HG02610 (cell line): ENCODE data around the gene TBC1D5.
"Not testable (repeated sequence)": the region's sequence is repeated elsewhere in the genome, so short reads cannot be mapped to it uniquely, and the experiment has no call there.

Experiments
- ATAC-seq: cut with Tn5 transposase; IDR thresholded peaks from one replicate; pipeline ENCODE4 v1.9.1; 2021; ENCODE audit warnings: mild to moderate bottlenecking, moderate library complexity; ENCODE audit not compliant: unreplicated experiment

The TBC1D5 gene, protein sequence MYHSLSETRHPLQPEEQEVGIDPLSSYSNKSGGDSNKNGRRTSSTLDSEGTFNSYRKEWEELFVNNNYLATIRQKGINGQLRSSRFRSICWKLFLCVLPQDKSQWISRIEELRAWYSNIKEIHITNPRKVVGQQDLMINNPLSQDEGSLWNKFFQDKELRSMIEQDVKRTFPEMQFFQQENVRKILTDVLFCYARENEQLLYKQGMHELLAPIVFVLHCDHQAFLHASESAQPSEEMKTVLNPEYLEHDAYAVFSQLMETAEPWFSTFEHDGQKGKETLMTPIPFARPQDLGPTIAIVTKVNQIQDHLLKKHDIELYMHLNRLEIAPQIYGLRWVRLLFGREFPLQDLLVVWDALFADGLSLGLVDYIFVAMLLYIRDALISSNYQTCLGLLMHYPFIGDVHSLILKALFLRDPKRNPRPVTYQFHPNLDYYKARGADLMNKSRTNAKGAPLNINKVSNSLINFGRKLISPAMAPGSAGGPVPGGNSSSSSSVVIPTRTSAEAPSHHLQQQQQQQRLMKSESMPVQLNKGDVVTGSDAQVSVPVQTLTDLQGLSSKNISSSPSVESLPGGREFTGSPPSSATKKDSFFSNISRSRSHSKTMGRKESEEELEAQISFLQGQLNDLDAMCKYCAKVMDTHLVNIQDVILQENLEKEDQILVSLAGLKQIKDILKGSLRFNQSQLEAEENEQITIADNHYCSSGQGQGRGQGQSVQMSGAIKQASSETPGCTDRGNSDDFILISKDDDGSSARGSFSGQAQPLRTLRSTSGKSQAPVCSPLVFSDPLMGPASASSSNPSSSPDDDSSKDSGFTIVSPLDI

DNA sequence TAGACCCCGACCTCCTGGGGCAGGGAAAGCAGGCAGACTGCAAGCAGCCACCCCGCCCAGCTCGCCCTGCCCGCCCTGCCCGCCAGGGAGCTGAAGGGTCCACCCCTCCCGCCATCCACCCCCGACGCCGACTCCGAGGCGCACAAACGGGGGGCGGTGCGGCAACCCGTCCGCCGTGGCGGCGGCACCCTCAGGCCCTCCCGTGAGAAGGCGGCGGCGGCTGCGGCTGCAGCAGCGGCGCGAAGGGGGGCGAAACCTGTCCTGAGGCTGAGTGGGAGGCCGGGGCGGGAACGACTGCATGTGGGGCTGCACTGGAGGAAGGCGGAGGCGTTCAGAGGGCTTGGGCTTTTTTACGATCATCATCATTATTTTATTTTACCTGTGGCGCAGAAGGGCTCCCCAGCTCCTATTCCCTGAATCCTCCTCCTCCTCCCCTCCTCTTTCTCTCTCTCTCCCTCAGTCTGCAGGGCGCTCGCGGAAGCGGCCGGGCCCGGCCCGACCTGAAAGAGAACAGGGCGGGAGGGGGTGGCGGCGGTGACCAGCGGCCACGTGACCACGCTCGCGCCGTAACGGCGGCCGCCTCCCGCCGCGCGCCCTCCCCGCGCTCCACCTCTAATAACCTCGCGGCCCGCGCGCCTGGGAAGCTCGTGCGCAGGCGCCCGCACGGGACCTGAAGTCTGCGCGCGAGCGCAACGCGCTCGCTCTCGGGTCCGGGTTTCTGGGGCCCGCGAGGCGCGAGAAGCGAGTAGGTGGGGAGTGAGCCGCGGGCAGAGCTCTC, at the start of gene TBC1D5:
TSS of gene TBC1D5 (minus strand) at position 530 of the 778 bp plus-strand sequence. CDS start 234,061 bp downstream, outside the sequence.
- ATAC-seq = peak; percentile 81

DNA sequence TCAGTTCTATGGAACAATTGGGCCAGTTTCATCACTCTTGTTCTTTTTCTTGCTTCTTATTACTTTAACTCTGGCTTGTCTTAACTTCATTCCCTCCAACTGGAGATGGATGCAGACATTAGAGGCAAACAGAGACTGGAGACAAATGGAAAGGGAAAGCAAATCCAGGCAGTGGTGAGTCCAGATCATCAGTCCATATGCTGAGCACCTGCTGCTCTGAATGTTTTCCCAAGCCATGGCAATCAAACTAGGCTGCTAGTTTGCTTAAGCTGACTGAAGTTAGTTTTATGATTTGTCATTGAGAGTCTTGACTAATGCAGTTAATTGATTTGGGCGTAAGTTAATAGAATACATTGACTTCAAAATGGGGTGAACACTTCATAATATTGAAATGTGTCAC, 41.0 kb upstream of the TBC1D5 start:
- no peak for ATAC-seq

DNA sequence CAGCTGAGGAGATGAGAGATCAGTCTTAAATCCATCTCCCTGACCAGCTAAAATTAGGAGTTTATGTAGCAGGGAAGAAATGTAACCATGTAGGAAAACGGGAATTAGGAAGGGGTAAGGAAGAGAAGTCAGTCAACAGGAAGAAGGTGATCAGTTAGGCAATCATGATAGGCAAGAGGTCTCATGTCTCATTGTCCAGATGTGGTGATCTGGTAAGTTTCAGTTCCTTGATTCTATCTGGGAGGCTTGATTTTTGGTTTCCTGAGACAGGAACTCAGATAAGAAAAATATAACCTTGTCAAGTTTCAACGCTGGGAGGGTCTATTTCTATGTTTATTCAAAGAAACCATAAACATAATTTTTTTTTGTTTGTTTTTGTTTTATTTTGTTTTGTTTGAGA, 40.3 kb upstream of the TBC1D5 start:
- ATAC-seq = no peak

DNA sequence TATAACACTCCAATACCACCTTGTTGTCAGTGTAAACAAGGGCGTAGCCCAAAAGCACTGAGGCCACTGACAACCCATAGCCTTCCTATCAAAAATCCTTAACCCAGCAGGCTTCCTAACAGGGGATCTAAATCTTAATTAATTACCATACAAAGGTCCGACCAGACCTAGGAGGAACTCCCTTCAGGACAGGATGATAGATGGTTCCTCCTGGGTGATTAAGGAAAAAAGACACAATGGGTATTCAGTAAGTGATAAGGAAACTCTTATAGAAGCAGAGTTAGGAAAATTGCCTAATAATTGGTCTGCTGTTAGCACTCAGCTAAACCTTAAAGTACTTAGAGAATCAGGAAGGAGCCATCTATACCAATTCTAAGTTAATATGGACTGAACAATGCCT, 37.9 kb upstream of the TBC1D5 start:
- ATAC-seq = not testable (repeated sequence)

DNA sequence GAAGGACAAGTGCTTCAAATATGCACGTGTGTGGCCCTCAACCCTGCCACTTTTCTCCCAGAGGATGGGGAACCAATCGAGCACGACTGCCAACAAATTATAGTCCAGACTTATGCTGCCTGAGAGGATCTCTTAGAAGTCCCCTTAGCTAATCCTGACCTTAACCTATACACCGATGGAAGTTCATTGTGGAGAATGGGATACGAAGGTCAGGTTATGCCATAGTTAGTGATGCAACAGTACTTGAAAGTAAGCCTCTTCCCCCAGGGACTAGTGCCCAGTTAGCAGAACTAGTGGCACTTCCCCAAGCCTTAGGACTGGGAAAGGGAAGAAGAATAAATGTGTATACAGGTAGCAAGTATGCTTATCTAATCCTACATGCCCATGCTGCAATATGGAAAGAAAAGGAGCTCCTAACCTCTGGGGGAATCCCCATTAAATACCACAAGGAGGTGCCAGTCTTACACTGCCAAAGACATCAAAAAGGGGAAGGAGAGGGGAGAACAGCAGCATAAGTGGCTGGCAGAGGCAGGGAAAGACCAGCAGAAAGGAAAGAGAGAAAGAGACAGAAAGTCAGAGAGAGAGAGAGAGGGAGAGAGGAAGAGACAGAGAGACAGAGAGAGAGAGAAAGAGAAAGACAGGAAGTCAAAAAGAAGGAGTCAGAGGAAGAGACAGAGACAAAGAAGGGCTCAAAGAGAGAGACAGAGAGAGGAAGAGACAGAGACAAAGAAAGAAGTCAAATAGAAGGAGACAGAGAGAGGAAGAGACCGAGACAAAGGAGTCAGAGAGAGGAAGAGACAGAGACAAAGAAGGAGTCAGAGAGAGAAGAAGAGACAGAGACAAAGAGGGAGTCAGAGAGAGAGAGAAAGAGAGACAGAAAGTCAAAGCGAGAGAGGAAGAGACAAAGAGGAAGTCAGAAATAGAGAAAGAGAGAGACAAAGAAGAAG, 37.1 kb upstream of the TBC1D5 start:
- not testable (repeated sequence) for ATAC-seq

DNA sequence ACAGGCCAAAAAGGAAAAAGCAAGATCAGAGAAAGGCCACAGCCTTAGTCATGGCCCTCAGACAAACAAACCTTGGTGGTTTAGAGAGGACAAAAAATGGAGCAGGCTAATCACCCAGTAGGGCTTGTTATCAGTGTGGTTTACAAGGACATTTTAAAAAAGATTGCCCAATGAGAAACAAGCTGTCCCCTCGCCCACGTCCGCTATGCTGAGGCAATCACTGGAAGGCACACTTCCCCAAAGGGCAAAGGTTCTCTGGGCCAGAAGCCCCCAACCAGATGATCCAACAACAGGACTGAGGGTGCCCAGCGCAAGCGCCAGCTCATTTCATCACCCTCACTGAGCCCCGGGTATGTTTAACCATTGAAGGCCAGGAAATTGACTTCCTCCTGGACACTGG, 34.9 kb upstream of the TBC1D5 start:
- not testable (repeated sequence) for ATAC-seq

DNA sequence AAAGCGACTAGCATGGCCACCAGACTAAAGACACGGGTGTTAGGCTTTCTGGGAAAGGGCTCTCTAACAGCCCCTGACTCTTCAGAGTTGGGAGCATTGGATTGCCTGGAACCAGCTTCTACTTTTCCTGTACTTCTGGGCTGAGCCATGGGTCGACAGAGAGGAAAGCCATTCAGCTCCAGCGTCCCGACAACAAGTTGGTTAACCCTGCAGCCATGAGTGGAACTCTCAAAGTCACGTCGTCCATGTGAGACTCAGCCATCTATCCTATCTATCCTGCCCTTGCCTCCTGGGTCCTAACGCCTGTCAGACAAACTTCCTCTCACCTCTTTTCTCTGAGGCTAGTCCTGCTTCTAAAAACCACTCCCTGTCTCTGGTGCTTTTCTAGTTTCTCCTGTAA, 32.6 kb upstream of the TBC1D5 start:
- ATAC-seq = no peak

DNA sequence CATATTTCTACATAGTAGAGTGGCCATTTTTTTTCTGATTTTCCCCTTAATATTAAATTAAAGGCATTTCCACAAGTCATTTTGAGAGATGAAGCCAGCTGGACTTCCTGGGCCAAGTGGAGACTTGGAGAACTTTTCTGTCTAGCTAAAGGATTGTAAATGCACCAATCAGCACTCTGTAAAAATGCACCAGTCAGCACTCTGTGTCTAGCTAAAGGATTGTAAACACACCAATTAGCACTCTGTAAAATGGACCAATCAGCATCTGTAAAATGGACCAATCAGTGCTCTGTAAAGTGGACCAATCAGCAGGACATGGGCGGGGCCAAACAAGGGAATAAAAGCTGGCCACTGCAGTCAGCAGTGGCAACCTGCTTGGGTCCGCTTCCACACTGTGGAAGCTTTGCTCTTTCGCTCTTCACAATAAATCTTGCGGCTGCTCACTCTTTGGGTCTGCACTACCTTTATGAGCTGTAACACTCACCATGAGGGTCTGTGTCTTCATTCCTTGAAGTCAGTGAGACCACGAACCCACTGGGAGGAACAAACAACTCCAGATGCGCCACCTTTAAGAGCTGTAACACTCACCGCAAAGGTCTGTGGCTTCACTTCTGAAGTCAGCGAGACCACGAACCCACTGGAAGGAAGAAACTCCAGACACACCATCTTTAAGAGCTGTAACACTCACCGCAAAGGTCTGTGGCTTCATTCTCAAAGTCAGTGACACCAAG, 31.9 kb upstream of the TBC1D5 start:
- ATAC-seq = not testable (repeated sequence)

DNA sequence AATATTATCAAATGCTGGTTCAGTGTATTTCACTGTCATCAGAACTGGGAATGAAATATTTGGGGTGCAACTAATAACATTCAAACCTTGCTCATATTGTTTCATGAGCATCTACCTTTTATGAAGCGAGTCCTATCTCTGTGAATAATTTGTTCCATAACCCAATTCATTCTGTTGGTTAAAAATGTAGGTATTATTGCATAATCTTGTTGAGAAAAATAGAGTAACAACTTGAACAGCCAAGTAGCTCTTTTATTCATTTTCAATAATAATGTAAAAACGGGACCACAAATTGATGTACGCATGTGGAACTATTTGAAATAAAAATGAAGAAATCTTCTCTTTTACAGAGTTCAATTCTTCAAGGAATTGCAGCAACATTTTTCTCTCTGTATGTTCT, 30.1 kb upstream of the TBC1D5 start:
- no peak for ATAC-seq

DNA sequence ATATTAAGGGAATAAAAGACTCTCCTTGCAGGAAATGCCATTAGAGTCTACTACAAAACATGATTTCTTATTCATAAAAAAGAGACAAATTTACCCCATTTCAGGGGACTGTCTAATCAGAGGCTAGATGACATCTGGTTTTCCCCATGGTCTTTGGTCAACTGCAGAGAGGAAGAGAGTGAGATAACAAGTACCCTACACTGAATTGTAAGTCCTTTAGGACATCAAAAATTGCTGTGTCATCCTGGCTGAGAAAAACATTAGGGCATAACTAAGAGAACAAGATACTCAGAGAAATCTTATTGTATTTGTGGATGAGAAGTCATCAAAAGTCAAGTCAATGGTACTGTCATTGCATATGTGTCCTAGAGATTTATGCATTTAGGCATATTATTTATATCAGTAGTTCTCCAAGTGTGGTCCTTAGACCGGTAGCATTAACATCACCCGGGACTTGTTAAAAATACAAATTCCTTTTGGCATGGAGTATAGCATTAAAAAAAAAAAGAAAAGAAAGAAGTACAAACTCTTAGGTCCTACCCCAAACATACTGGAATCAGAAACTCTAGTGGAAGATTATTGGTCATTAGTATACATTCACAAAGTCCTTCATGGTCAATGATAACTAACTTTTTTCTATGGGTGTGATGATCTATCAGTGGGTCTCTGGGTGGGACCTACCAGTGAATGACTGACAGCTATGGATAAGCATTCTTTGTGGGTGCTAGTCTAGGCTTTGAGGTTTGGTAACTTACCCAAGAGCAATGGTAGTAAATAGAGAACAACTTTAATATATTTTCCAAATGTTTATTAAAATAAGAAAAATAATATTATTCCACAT, 29.0 kb upstream of the TBC1D5 start:
- ATAC-seq = no peak

DNA sequence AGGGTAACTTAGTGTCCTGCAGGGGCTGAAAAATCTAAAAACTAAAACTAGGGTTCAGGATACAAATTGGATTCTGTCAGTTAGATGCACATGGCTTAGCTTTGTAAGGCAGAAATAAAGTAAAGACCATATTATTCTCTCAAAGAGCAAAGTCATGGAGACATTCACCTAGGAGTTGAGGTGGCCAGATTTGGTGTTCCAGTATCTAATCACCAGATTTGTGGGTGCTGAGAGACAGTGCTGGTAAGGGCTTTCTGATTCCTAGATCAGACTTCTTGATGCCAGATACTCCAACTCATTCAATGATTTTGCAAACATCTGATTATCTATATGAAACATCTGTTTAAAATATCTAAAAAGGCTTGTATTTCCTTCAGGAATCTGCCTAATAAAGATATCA, 28.3 kb upstream of the TBC1D5 start:
- ATAC-seq = no peak

DNA sequence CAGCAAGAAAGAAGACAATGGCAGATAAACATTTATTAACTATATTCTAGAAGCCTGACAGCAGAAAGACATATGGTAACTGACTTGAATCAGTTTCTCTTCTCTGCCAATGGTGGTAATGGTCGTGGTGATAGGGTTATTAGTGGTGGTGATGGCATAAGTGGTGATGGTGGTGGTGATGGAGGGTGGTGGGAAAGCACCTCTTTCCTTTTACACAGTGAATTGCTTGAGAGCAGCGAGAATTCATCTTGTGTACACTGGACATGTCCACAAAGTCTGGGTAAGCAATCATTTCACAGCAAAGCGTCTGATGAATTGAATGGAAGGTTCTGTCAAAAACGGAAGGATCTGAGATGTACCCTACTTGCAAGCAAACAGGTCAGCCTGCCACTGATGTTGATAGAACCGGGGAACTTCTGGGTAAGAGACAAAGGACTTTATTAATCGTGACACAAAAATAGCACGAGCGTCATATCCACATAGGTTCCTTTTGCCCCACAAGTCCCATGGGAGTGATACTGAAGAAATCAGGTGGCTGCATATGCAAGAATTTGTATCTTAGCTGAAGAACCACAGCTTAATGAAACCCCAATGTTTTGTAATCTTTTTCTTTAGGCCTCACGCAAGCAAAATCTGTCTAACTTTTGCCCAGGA, 23.5 kb upstream of the TBC1D5 start:
- peak; percentile 77 for ATAC-seq

DNA sequence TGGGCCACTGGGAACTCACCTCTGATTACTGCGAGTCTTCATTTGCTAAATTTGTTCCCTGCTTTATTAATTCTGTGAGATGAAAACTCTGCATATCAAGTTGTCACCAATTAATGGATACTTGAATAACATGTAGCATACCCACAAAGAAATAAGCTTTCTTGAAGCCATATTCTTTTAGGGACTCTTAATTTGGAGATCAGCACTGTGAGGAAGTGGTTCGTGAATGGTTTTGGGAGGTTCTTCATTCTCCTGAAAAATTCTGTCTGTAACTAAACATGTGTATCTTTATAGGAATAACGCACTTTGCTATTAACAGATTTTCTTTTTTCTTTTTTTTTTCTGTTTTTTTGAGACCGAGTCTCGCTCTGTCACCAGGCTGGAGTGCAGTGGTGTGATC, 19.1 kb upstream of the TBC1D5 start:
- no peak for ATAC-seq

DNA sequence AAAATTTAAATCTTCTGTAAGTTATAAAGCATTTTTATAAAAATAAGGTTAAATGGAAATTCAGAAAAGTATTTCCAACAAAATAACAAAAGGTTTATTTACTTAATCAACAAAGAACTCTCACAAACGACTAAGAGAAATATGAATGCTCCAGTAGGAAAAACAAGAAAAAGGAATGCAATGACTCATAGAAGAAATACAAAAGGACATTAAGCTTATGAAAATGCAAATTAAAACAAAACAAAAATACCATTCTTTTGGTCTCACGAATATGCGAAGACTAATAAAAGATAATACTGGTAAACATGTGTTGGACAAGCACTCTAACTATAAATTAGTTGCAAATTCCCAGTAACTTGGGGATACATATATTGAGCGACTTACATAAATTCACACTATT, 17.5 kb upstream of the TBC1D5 start:
- ATAC-seq = no peak

DNA sequence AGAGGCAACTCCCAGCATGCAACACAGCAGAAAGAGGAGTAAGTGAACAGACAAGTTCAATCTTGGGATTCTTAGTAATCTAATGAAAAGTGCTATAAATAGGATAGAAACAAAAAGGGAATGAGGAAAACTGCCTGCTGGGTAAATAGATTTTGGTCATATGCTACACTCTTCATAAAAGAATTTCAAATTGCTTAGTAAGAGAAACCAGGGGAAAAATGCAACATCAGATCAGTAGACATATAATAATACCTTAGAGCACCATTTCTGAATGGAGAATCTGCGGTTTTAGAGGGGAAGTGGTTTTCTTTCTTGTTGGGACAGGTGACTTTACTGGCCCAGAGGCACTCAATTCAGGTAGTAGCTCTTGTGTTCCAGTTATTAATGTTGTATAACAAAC, 13.4 kb upstream of the TBC1D5 start:
- ATAC-seq = peak; percentile 44

DNA sequence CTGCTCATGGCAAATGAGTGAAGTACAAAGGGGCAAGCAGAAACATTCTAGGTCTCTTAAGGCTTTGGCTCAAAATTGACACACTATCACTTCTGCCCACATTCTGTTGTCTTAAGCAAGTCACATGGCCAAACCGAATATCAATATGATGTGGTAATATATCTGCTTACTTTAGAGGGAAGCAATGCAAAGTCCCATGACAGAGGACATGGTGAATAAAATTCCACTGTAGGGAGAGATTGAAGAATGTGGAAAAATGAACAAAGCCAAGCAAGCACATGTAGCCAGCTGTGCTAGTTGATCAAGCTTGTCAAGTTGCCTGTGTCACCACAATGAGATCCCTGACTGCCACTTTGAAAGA, 11.2 kb upstream of the TBC1D5 start:
- no peak for ATAC-seq

DNA sequence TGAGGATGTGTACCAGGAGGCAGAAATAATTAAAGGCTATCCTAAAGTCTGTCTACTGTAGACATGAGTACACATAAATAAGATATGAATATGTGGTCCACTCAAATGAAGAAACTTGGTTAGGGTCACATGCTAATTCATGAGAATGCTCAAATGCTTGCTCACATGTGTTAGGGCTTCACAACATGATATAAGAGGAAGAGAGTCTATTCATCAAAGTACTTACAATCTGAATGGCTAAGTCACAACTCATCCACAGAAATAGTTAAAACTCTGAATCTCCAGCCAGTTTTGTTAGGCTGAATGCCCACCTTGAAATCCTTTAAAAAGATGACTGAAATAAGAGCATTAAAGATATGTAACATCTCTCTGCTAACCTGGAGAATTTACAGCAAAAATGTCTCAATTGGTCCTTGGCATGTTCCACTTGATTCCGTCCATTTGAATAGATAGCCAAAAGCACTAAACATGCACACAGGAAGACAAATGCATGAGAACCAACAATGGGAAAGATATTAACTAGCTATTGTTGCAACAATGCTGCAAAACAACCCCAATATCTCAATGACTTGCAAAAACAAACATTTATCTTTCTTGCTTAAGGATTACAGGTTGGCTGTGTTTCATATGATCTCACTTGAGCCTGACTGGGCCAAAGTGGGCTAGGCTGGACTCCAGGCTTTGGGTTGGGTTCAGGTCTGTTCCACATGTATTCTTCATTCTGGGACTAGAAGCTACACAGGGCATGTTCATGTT, 10.6 kb upstream of the TBC1D5 start:
- peak; percentile 36 for ATAC-seq
